CD4-positive, alpha-beta T cell (primary cell): ENCODE data around the gene PELI2. TPM values are rescaled to one million over a fixed set of nuclear protein-coding genes. Genes with fewer than 3 reads are reported as not detected.

Experiments used
- ATAC-seq: fragments of 200-7000 bp; cut with Tn5 transposase; one replicate; pipeline ENCODE4 v1.10.0; 2022; ENCODE audit warnings: mild to moderate bottlenecking; ENCODE audit not compliant: poor library complexity
- CTCF ChIA-PET: fragments of 350-600 bp; sonication (Branson Sonifier 250); formaldehyde crosslinking; loops from one replicate; lab custom pipeline; 2021; ENCODE audit warnings: antibody characterized with exemption, inconsistent platforms; lab: Charles Lee
- POLR2A ChIA-PET: fragments of 350-600 bp; sonication (Branson Sonifier 250); formaldehyde crosslinking; loops from one replicate; lab custom pipeline; 2021; ENCODE audit warnings: antibody characterized with exemption, inconsistent platforms; lab: Charles Lee
- DNase-seq, 14 experiments: peaks; one replicate each; pipeline ENCODE4 v3.0.0-alpha.2; 2013 to 2020; ENCODE audit warnings: mixed read lengths in 2 of 14
- H3K27ac ChIP-seq, 2 donors: one replicate each; pipeline versions ENCODE4 v1.5.1 to v1.7.0; 2013; ENCODE audit warnings: low read length in 2 of 2, low read depth in 1 of 2, mild to moderate bottlenecking in 1 of 2
- H3K27me3 ChIP-seq, 2 experiments: 1 replicate in 1 of 2; 2 replicates in 1 of 2; pipeline versions ENCODE4 v1.6.1 to v1.7.0; 2013; ENCODE audit warnings: low read length in 2 of 2, control low read depth in 1 of 2, mild to moderate bottlenecking in 1 of 2, moderate library complexity in 1 of 2; ENCODE audit not compliant: insufficient read depth in 2 of 2, control insufficient read depth in 1 of 2
- H3K36me3 ChIP-seq: one replicate; pipeline ENCODE4 v1.6.1; 2013; ENCODE audit warnings: low read length, control low read depth; ENCODE audit not compliant: insufficient read depth
- H3K4me1 ChIP-seq: one replicate; pipeline ENCODE4 v1.6.1; 2013; ENCODE audit warnings: low read length, control low read depth; ENCODE audit not compliant: insufficient read depth
- H3K4me3 ChIP-seq: one replicate; pipeline ENCODE4 v1.5.1; 2013; ENCODE audit warnings: mild to moderate bottlenecking, low read length, moderate library complexity
- H3K9me3 ChIP-seq, 2 experiments: 1 replicate in 1 of 2; 2 replicates in 1 of 2; pipeline versions ENCODE4 v1.6.1 to v1.7.0; 2013; ENCODE audit warnings: low read length in 2 of 2, mild to moderate bottlenecking in 2 of 2, control low read depth in 1 of 2, moderate library complexity in 1 of 2; ENCODE audit not compliant: control insufficient read depth in 1 of 2, insufficient read depth in 1 of 2
- H3K27ac Mint-ChIP-seq: one replicate; pipeline ENCODE4 v1.8.0; 2020; ENCODE audit warnings: mixed read lengths
- H3K27me3 Mint-ChIP-seq: one replicate; pipeline ENCODE4 v1.8.0; 2021; ENCODE audit warnings: mixed read lengths
- H3K36me3 Mint-ChIP-seq: one replicate; pipeline ENCODE4 v1.8.0; 2021; ENCODE audit warnings: low read depth, mixed read lengths
- H3K4me1 Mint-ChIP-seq: one replicate; pipeline ENCODE4 v1.8.0; 2021; ENCODE audit warnings: low read depth, mixed read lengths
- H3K4me3 Mint-ChIP-seq: one replicate; pipeline ENCODE4 v1.8.0; 2020; ENCODE audit warnings: mild to moderate bottlenecking, mixed read lengths
- H3K9me3 Mint-ChIP-seq: one replicate; pipeline ENCODE4 v1.8.0; 2020; ENCODE audit warnings: mixed read lengths
- CTCF ChIP-seq: fragments of 200-600 bp; IDR thresholded peaks from one replicate; pipeline ENCODE4 v1.8.0; 2022; ENCODE audit warnings: antibody characterized with exemption, mild to moderate bottlenecking
- intact Hi-C, 2 experiments: fragments of 100-400 bp; cut with DNase I in 1 of 2; cut with micrococcal nuclease in 1 of 2; formaldehyde crosslinking; loops; one replicate each; pipeline versions ENCODE4 v1.15.1 to v1.9.0; 2023 to 2025; cut with DNase I, micrococcal nuclease
- total RNA-seq, 174 experiments: library from RNA in 2 of 174; stranded (reverse) in 2 of 174; gene quantifications; one replicate each; pipeline ENCODE4 v1.2.3 and lab custom pipeline; 2021 to 2026

The PELI2 gene
- total RNA-seq, 2 experiments from 2014 or later: 12.2 to 15.9 TPM

- Mint-ChIP-seq H3K27ac (no peak overlapping the region), H3K9me3 (no peaks in the 10 kb centered on the region), H3K36me3 (no peaks in the 10 kb centered on the region), H3K4me3 (no peak overlapping the region), H3K4me1 (no peaks in the 10 kb centered on the region), H3K27me3 (peaks cover 30% of the 10 kb centered on the region)
- ATAC-seq (no peak), DNase-seq (no peak)
- no peak for TF ChIP-seq CTCF
- no peaks in the 10 kb centered on the region for H3K4me1 ChIP-seq
- intact Hi-C loops: no loop called here
- POLR2A ChIA-PET: no interaction called here
- no peak overlapping the region for H3K4me3 ChIP-seq
- H3K27me3 ChIP-seq: peaks cover 0 to 10% of the 10 kb centered on the region in 2 experiments
- no peaks in the 10 kb centered on the region for H3K9me3 ChIP-seq
- H3K27ac ChIP-seq: no peak overlapping the region
- H3K36me3 ChIP-seq: no peaks in the 10 kb centered on the region
- CTCF ChIA-PET: no interaction called here
Observed at GRCh38 chr14:56087671-56088471, 30.3 kb upstream of the PELI2 start.

DNA sequence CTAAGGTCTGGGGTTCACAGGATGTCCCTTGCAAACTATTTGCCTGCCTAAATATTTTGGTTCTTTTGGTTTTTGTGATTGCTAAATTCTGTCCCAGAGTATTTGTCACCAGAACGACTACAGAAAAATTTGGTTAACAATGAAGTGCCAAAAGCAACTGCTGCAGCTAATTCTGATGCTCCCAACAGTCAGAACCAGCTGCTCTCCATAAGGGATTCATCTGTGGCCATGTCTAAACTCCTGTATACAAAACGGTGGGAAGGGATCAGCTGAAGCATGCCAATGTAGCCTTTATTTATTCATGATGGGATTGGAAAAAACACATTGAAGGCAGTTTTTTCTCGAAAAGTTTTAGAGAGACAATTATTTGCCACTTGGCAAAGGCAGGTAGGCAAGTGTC is 29.3 kb upstream of the PELI2 start:
- no peaks in the 10 kb centered on the region for H3K4me1 ChIP-seq
- Mint-ChIP-seq H3K36me3 (no peaks in the 10 kb centered on the region), H3K27ac (no peak overlapping the region), H3K4me1 (no peaks in the 10 kb centered on the region), H3K27me3 (peaks cover 27% of the 10 kb centered on the region), H3K4me3 (no peak overlapping the region), H3K9me3 (no peaks in the 10 kb centered on the region)
- ATAC-seq: no peak
- no peak overlapping the region for H3K4me3 ChIP-seq
- TF ChIP-seq CTCF: no peak
- CTCF ChIA-PET: no interaction called here
- H3K9me3 ChIP-seq: no peaks in the 10 kb centered on the region
- no peak overlapping the region for H3K27ac ChIP-seq
- H3K36me3 ChIP-seq: no peaks in the 10 kb centered on the region
- intact Hi-C loops: no loop called here
- POLR2A ChIA-PET: no interaction called here
- H3K27me3 ChIP-seq: peaks cover 0 to 10% of the 10 kb centered on the region in 2 experiments
- no peak for DNase-seq

GRCh38 chr14:56092763-56093162 is 25.4 kb upstream of the PELI2 start:
- CTCF ChIA-PET: interaction anchor here (1.2 to 2.0 kb wide), 2 partner anchors 13 to 46 kb away, joined by 3 to 6 read pairs; no protein-coding TSS in a partner anchor
- Mint-ChIP-seq H3K36me3 (no peaks in the 10 kb centered on the region), H3K27ac (no peak overlapping the region), H3K9me3 (no peaks in the 10 kb centered on the region), H3K4me3 (no peak overlapping the region), H3K27me3 (peaks cover 21% of the 10 kb centered on the region), H3K4me1 (no peaks in the 10 kb centered on the region)
- TF ChIP-seq CTCF: no peak
- ATAC-seq (no peak), DNase-seq (peak in 2 of 14 experiments; percentile 19 to 39)
- intact Hi-C loops: no loop called here
- Histone ChIP-seq H3K4me3 (no peak overlapping the region), H3K9me3 (no peaks in the 10 kb centered on the region), H3K27ac (peak overlapping the region in 1 of 2 donors; percentile 38), H3K36me3 (no peaks in the 10 kb centered on the region), H3K27me3 (peaks cover 7 to 10% of the 10 kb centered on the region in 2 experiments), H3K4me1 (no peaks in the 10 kb centered on the region)
- POLR2A ChIA-PET: no interaction called here
